K562 (cell line): ENCODE data around the gene IGFBP4. TPM values are rescaled to one million over a fixed set of nuclear protein-coding genes. Genes with fewer than 3 reads are reported as not detected.

Experiments used
- ATAC-seq: fragments of 200-7000 bp; cut with Tn5 transposase; 3 replicates; pipeline ENCODE4 v1.9.1; 2020; ENCODE audit warnings: moderate library complexity
- BruUV-seq: library from RNA; stranded (reverse); fragments of 400-500 nt; replicated peaks from 2 replicates; lab custom pipeline; 2021; lab: Mats Ljungman, UMichigan
- CTCF ChIA-PET: fragments of 300-600 bp; formaldehyde crosslinking; extraction: SDS; loops from one replicate; lab custom pipeline; 2021; ENCODE audit warnings: low intra/inter-chr PET ratio; lab: Yijun Ruan, JAX
- POLR2A ChIA-PET: fragments of 300-600, 350-650 bp; sonication (Branson Sonifier 250); formaldehyde crosslinking; extraction: SDS; loops from one replicate; lab custom pipeline; 2021; ENCODE audit warnings: antibody characterized with exemption, inconsistent platforms; lab: Yijun Ruan, JAX
- DNase-seq, 4 experiments: peaks; one replicate each; pipeline versions ENCODE4 v3.0.0 to v3.0.0-alpha.2; 2011 to 2018; ENCODE audit warnings: low spot score in 3 of 4, mixed read lengths in 3 of 4; ENCODE audit errors: extremely low read depth in 1 of 4
- FAIRE-seq: peaks from 2 replicates; lab custom pipeline; 2011; peaks lifted over from hg19 to GRCh38; lab: Jason Lieb, UNC
- H2AFZ ChIP-seq: 2 replicates; pipeline ENCODE4 v1.6.0; 2011; ENCODE audit warnings: low read depth, low read length, control low read depth, inconsistent platforms
- H3K27ac ChIP-seq: fragments of 200-600 bp; 3 replicates; pipeline ENCODE4 v1.8.0; 2011; ENCODE audit warnings: low read depth, mild to moderate bottlenecking, control low read depth, inconsistent platforms, low read length, moderate library complexity, mixed read lengths; ENCODE audit errors: extremely low read depth
- H3K27me3 ChIP-seq, 2 experiments: fragments of 300-600 bp in 1 of 2; 2 replicates in 1 of 2; 3 replicates in 1 of 2; pipeline versions ENCODE4 v1.6.0 to v1.8.0; 2011; ENCODE audit warnings: inconsistent platforms in 2 of 2, low read length in 2 of 2, mild to moderate bottlenecking in 1 of 2, mixed read lengths in 1 of 2, moderate library complexity in 1 of 2; ENCODE audit not compliant: control insufficient read depth in 2 of 2, insufficient read depth in 2 of 2
- H3K36me3 ChIP-seq: fragments of 300-600 bp; 3 replicates; pipeline ENCODE4 v1.8.0; 2011; ENCODE audit warnings: mild to moderate bottlenecking, low read length, inconsistent platforms; ENCODE audit not compliant: control insufficient read depth, insufficient read depth
- H3K4me1 ChIP-seq, 2 experiments: fragments of 200-600 bp in 1 of 2; replicated peaks in 1 of 2; 2 replicates in 1 of 2; 3 replicates in 1 of 2; pipeline versions ENCODE4 v1.5.1 to v1.8.0; 2011; ENCODE audit warnings: inconsistent platforms in 2 of 2, low read length in 2 of 2, mild to moderate bottlenecking in 1 of 2, mixed read lengths in 1 of 2, moderate library complexity in 1 of 2; ENCODE audit not compliant: control insufficient read depth in 2 of 2, insufficient read depth in 2 of 2
- H3K4me2 ChIP-seq: 2 replicates; pipeline ENCODE4 v1.6.1; 2011; ENCODE audit warnings: low read length, control low read depth, inconsistent platforms, mixed read lengths; ENCODE audit not compliant: insufficient read depth
- H3K4me3 ChIP-seq: fragments of 200-600 bp; sonication (generic), shearing (Covaris generic); 2 replicates; pipeline ENCODE4 v1.5.1; 2016; ENCODE audit warnings: control low read depth, inconsistent platforms
- H3K79me2 ChIP-seq: fragments of 200-600 bp; 3 replicates; pipeline ENCODE4 v1.8.0; 2011; ENCODE audit warnings: low read length, inconsistent platforms; ENCODE audit not compliant: control insufficient read depth, insufficient read depth
- H3K9ac ChIP-seq, 2 experiments: 2 replicates each; pipeline versions ENCODE4 v1.6.0 to v1.6.1; 2011; ENCODE audit warnings: low read depth in 2 of 2, low read length in 2 of 2, control low read depth in 1 of 2, inconsistent platforms in 1 of 2, mild to moderate bottlenecking in 1 of 2, mixed read lengths in 1 of 2; ENCODE audit not compliant: insufficient read depth in 1 of 2
- H3K9me1 ChIP-seq: one replicate; pipeline ENCODE4 v1.6.0; 2011; ENCODE audit warnings: inconsistent platforms, mild to moderate bottlenecking, low read length, moderate library complexity; ENCODE audit not compliant: control insufficient read depth, insufficient read depth
- H3K9me3 ChIP-seq: replicated peaks from 2 replicates; pipeline ENCODE4 v1.5.1; 2011; ENCODE audit warnings: low read depth, low read length, inconsistent platforms; ENCODE audit not compliant: control insufficient read depth, insufficient read depth
- H4K20me1 ChIP-seq: replicated peaks from 2 replicates; pipeline ENCODE4 v1.6.1; 2011; ENCODE audit warnings: low read length, inconsistent platforms, mixed read lengths; ENCODE audit not compliant: control insufficient read depth, insufficient read depth
- BRF2 ChIP-seq: IDR thresholded peaks from 3 replicates; pipeline ENCODE4 v1.6.1; 2011; ENCODE audit warnings: borderline replicate concordance, mild to moderate bottlenecking; ENCODE audit not compliant: insufficient read length, insufficient read depth
- CBX3 ChIP-seq, 2 experiments: IDR thresholded peaks; 1 replicate in 1 of 2; 2 replicates in 1 of 2; pipeline ENCODE4 v1.6.1; 2012; ENCODE audit warnings: inconsistent platforms in 2 of 2, low read length in 2 of 2, borderline replicate concordance in 1 of 2, control low read depth in 1 of 2
- TFAP4 ChIP-seq: sonication (generic); formaldehyde crosslinking; IDR thresholded peaks from 2 replicates; pipeline ENCODE4 v1.8.0; 2022; ENCODE audit warnings: missing genetic modification reagents, mild to moderate bottlenecking, moderate library complexity, borderline replicate concordance
- TRIM24 ChIP-seq, 2 experiments: fragments of 450-650 bp; IDR thresholded peaks; 2 replicates each; pipeline ENCODE4 v1.6.1; 2016
- TRIM28 ChIP-seq: fragments of 450-650 bp; IDR thresholded peaks from 2 replicates; pipeline ENCODE4 v1.6.1; 2017
- ZNF316 ChIP-seq: fragments of 450-650 bp; IDR thresholded peaks from 2 replicates; pipeline ENCODE4 v1.6.1; 2016
- WGBS: fragments of 100-300 bp; shearing (Covaris generic); methylation state at CpG from one replicate; pipeline ENCODE4 v1.1.6; 2016; ENCODE audit warnings: low coverage, mixed read lengths; ENCODE audit not compliant: insufficient coverage; ENCODE audit errors: missing lambda C conversion rate; 5-methylcytosine and 5-hydroxymethylcytosine counted together
- in situ Hi-C: fragments of 300-500 bp; cut with MboI; formaldehyde crosslinking; loops from 4 replicates; pipeline ENCODE4 v1.15.0; 2018; ENCODE audit warnings: inconsistent platforms, mixed read lengths
- intact Hi-C: fragments of 100-400 bp; cut with micrococcal nuclease; formaldehyde crosslinking; loops from 2 replicates; pipeline ENCODE4 v1.14.2; 2022
- polyA plus RNA-seq, 8 experiments: library from polyadenylated mRNA; depleted of rRNA in 4 of 8; stranded (reverse) in 5 of 8; unstranded in 3 of 8; fragments of >200 nt; fragmentation: Nextera tagmentation in 2 of 8; fragmentation: Illumina TruSeq in 1 of 8; extraction: Ambion mirVana in 2 of 8; extraction: Trizol in 1 of 8; gene quantifications; 2 replicates each; pipeline versions ENCODE4 v1.2.1 to v1.2.3, GENCODE V29; 2011 to 2014; ENCODE audit warnings: inconsistent platforms in 1 of 8, missing spikeins in 1 of 8
- total RNA-seq, 7 experiments: library from RNA; depleted of rRNA in 6 of 7; stranded (reverse); fragments of >200 nt in 6 of 7; fragmentation: Illumina TruSeq in 2 of 7; extraction: Trizol in 2 of 7; gene quantifications; 2 replicates each; pipeline versions ENCODE4 v1.2.1 to v1.2.3, GENCODE V29; 2011 to 2021; ENCODE audit warnings: low replicate concordance in 1 of 7

Gene IGFBP4
- total and polyA plus RNA-seq, 9 of the 15 experiments (the other 6 are each of a cell fraction or from before 2014, with no cell fraction given), result 8.8 to 99.8 (median 18.6) TPM

- no peaks in the 10 kb centered on the region for H3K79me2 ChIP-seq
- intact Hi-C loops, result loop anchor here (2.0 to 10.0 kb wide), 3 partner anchors 35 to 113 kb away; partner anchors contain the start of genes GJD3 and IGFBP4
- in situ Hi-C loops, result no loop called here
- no peaks in the 10 kb centered on the region for H3K36me3 ChIP-seq
- 25% methylated on average over 1 of the region's 1 CpG for WGBS
- H3K9me1 ChIP-seq, result no peaks in the 10 kb centered on the region
- FAIRE-seq (no peak), ATAC-seq (no peak), DNase-seq (no peak)
- H3K4me2 ChIP-seq, result no peak overlapping the region
- no peak overlapping the region for H3K27ac ChIP-seq
- TF ChIP-seq CBX3 (IDR thresholded peaks at IDR 0.05; ENCODE audit: borderline replicate concordance in 1 of 2, low read length in 2 of 2) (peak in 1 of 2 experiments; percentile 34; a peak in 1 of 3 replicates), TFAP4 (CRISPR knock-in tag) (no peak), TRIM28 (peak; percentile 63; the same call in 1 of the 2 replicates), BRF2 (no peak), TRIM24 (IDR thresholded peaks at IDR 0.05) (peak in 1 of 2 experiments; percentile 36; a peak in 2 of 4 replicates), ZNF316 (peak; percentile 87)
- no peaks in the 10 kb centered on the region for H3K9me3 ChIP-seq
- POLR2A ChIA-PET, result no interaction called here
- no peaks in the 10 kb centered on the region for H4K20me1 ChIP-seq
- peaks cover 11 to 40% of the 10 kb centered on the region in 2 experiments; a peak in 4 of 5 replicates for H3K4me1 ChIP-seq
- BruUV-seq, result no TSS peak
- CTCF ChIA-PET, result no interaction called here
- no peak overlapping the region for H3K9ac ChIP-seq
- H2AFZ ChIP-seq, result no peak overlapping the region
- no peaks in the 10 kb centered on the region for H3K27me3 ChIP-seq
- H3K4me3 ChIP-seq, result no peak overlapping the region
These were observed 34.5 kb downstream of the IGFBP4 start for GRCh38 chr17:40477796-40478195.
